Calu3 (cell line): ENCODE measurements around the gene SGCD. TPM values are rescaled to one million over a fixed set of nuclear protein-coding genes. Genes with fewer than 3 reads are reported as not detected.

Experiments used
- BruUV-seq: library from RNA; stranded (reverse); fragments of 400-500 nt; replicated peaks from 2 replicates; lab custom pipeline; 2021; lab: Mats Ljungman, UMichigan
- CTCF ChIA-PET: fragments of 300-600 bp; sonication (Branson Sonifier 250); formaldehyde crosslinking; loops from one replicate; lab custom pipeline; 2022; ENCODE audit warnings: antibody characterized with exemption; lab: Charles Lee
- DNase-seq: peaks from one replicate; pipeline ENCODE4 v3.0.0; 2022
- H3K27ac Mint-ChIP-seq: one replicate; pipeline ENCODE4 v1.8.0; 2022; ENCODE audit warnings: mixed read lengths; ENCODE audit not compliant: unreplicated experiment
- H3K27me3 Mint-ChIP-seq: one replicate; pipeline ENCODE4 v1.8.0; 2022; ENCODE audit warnings: mixed read lengths; ENCODE audit not compliant: unreplicated experiment
- H3K36me3 Mint-ChIP-seq: one replicate; pipeline ENCODE4 v1.8.0; 2022; ENCODE audit warnings: mild to moderate bottlenecking, moderate library complexity, mixed read lengths; ENCODE audit not compliant: insufficient read depth, unreplicated experiment
- H3K4me1 Mint-ChIP-seq: one replicate; pipeline ENCODE4 v1.8.0; 2022; ENCODE audit warnings: mild to moderate bottlenecking, low read depth, mixed read lengths; ENCODE audit not compliant: unreplicated experiment
- H3K4me3 Mint-ChIP-seq: one replicate; pipeline ENCODE4 v1.8.0; 2022; ENCODE audit warnings: mild to moderate bottlenecking, low read depth, moderate library complexity, mixed read lengths; ENCODE audit not compliant: unreplicated experiment
- H3K9me3 Mint-ChIP-seq: one replicate; pipeline ENCODE4 v1.8.0; 2022; ENCODE audit warnings: low read depth, mixed read lengths; ENCODE audit not compliant: unreplicated experiment
- CTCF ChIP-seq: fragments of 200-600 bp; IDR thresholded peaks from one replicate; pipeline ENCODE4 v1.8.0; 2022; ENCODE audit warnings: antibody characterized with exemption; ENCODE audit not compliant: unreplicated experiment
- intact Hi-C: fragments of 100-400 bp; cut with micrococcal nuclease; formaldehyde crosslinking; loops from one replicate; pipeline ENCODE4 v1.10.0; 2022; ENCODE audit not compliant: unreplicated experiment
- total RNA-seq: library from RNA; stranded (reverse); gene quantifications from 2 replicates; pipeline ENCODE4 v1.2.3, GENCODE V29; 2022

The SGCD gene
- total RNA-seq, 1 experiment from 2014 or later, result not detected

- intact Hi-C loops, result loop anchor here (5.0 kb wide), 1 partner anchor 106 kb away; no protein-coding TSS in a partner anchor
- H3K4me3 Mint-ChIP-seq, result no peak overlapping the region
- peaks cover 10% of the 10 kb centered on the region for H3K4me1 Mint-ChIP-seq
- TF ChIP-seq CTCF, result no peak
- DNase-seq, result no peak
- H3K27ac Mint-ChIP-seq, result no peak overlapping the region
- CTCF ChIA-PET, result interaction anchor here (0.7 kb wide), 1 partner anchor 18 kb away, joined by 3 read pairs; no protein-coding TSS in a partner anchor
- no TSS peak for BruUV-seq
- no peaks in the 10 kb centered on the region for H3K9me3 Mint-ChIP-seq
- no peaks in the 10 kb centered on the region for H3K27me3 Mint-ChIP-seq
- H3K36me3 Mint-ChIP-seq, result no peaks in the 10 kb centered on the region
Measured at GRCh38 chr5:156798201-156798600, 471.2 kb downstream of the SGCD start.

GRCh38 chr5:156799171-156799570 lies 472.2 kb downstream of the SGCD start:
- CTCF ChIA-PET, result interaction anchor here (0.9 kb wide), 1 partner anchor 57 kb away, joined by 3 read pairs; no protein-coding TSS in a partner anchor
- Mint-ChIP-seq H3K4me3 (no peak overlapping the region), H3K27me3 (no peaks in the 10 kb centered on the region), H3K9me3 (no peaks in the 10 kb centered on the region), H3K4me1 (peaks cover 10% of the 10 kb centered on the region), H3K27ac (no peak overlapping the region), H3K36me3 (no peaks in the 10 kb centered on the region)
- intact Hi-C loops, result loop anchor here (5.0 kb wide), 1 partner anchor 107 kb away; no protein-coding TSS in a partner anchor
- no peak for TF ChIP-seq CTCF
- DNase-seq, result peak; percentile 24
- no TSS peak for BruUV-seq

GRCh38 chr5:156800929-156801328 lies 474.0 kb downstream of the SGCD start:
- Mint-ChIP-seq H3K27me3 (no peaks in the 10 kb centered on the region), H3K36me3 (no peaks in the 10 kb centered on the region), H3K4me3 (no peak overlapping the region), H3K27ac (no peak overlapping the region), H3K9me3 (peaks cover 3% of the 10 kb centered on the region), H3K4me1 (peaks cover 10% of the 10 kb centered on the region)
- DNase-seq, result no peak
- no peak for TF ChIP-seq CTCF
- no TSS peak for BruUV-seq
- CTCF ChIA-PET, result no interaction called here
- intact Hi-C loops, result no loop called here

GRCh38 chr5:156802501-156802900 lies 475.5 kb downstream of the SGCD start:
- Mint-ChIP-seq H3K36me3 (no peaks in the 10 kb centered on the region), H3K9me3 (peaks cover 3% of the 10 kb centered on the region), H3K4me3 (no peak overlapping the region), H3K4me1 (peaks cover 10% of the 10 kb centered on the region), H3K27ac (no peak overlapping the region), H3K27me3 (no peaks in the 10 kb centered on the region)
- intact Hi-C loops, result no loop called here
- CTCF ChIA-PET, result no interaction called here
- no peak for TF ChIP-seq CTCF
- BruUV-seq, result no TSS peak
- no peak for DNase-seq
